Liver (tissue), 9 donors: ENCODE measurements around the gene TXNDC11. TPM values are rescaled to one million over a fixed set of nuclear protein-coding genes. Genes with fewer than 3 reads are reported as not detected.

Experiments used
- DNase-seq: peaks from one replicate; pipeline ENCODE4 v3.0.0-alpha.2; 2017; ENCODE audit warnings: low spot score
- H3K27ac ChIP-seq, 2 donors: one replicate each; pipeline ENCODE4 v1.7.0; 2013; ENCODE audit warnings: inconsistent platforms in 2 of 2, low read length in 2 of 2, control low read depth in 1 of 2, low read depth in 1 of 2, mild to moderate bottlenecking in 1 of 2
- H3K27me3 ChIP-seq, 4 donors: one replicate each; pipeline versions ENCODE4 v1.6.1 to v1.7.0; 2013; ENCODE audit warnings: low read length in 3 of 4, inconsistent platforms in 1 of 4, mild to moderate bottlenecking in 1 of 4, moderate library complexity in 1 of 4; ENCODE audit not compliant: control insufficient read depth in 4 of 4, insufficient read depth in 4 of 4
- H3K36me3 ChIP-seq, 4 donors: one replicate each; pipeline versions ENCODE4 v1.6.1 to v1.7.0; 2013; ENCODE audit warnings: low read length in 3 of 4, mild to moderate bottlenecking in 3 of 4, low read depth in 1 of 4, moderate library complexity in 1 of 4; ENCODE audit not compliant: control insufficient read depth in 4 of 4, insufficient read depth in 3 of 4
- H3K4me1 ChIP-seq, 4 donors: one replicate each; pipeline versions ENCODE4 v1.6.1 to v1.7.0; 2013; ENCODE audit warnings: low read length in 3 of 4, mild to moderate bottlenecking in 3 of 4, moderate library complexity in 1 of 4; ENCODE audit not compliant: control insufficient read depth in 4 of 4, insufficient read depth in 4 of 4
- H3K4me3 ChIP-seq, 3 donors: one replicate each; pipeline versions ENCODE4 v1.6.1 to v1.7.0; 2013; ENCODE audit warnings: low read length in 3 of 3, control low read depth in 1 of 3, low read depth in 1 of 3, mild to moderate bottlenecking in 1 of 3
- H3K9ac ChIP-seq, 2 donors: one replicate each; pipeline ENCODE4 v1.7.0; 2013; ENCODE audit warnings: low read length in 2 of 2, mild to moderate bottlenecking in 2 of 2, moderate library complexity in 2 of 2, control low read depth in 1 of 2, low read depth in 1 of 2
- H3K9me3 ChIP-seq, 4 donors: one replicate each; pipeline versions ENCODE4 v1.6.1 to v1.7.0; 2013; ENCODE audit warnings: low read length in 3 of 4; ENCODE audit not compliant: control insufficient read depth in 4 of 4
- CTCF ChIP-seq: fragments of 150-350 bp; IDR thresholded peaks from 2 replicates; pipeline ENCODE4 v1.5.1; 2017; ENCODE audit warnings: improper control_type of control experiment, low read depth, low read length; ENCODE audit not compliant: missing input control
- EGR1 ChIP-seq, 2 donors: IDR thresholded peaks; 2 replicates each; pipeline ENCODE4 v1.6.1; 2016 to 2018; ENCODE audit warnings: antibody characterized with exemption in 2 of 2, low read depth in 2 of 2
- FOXA2 ChIP-seq: IDR thresholded peaks from 2 replicates; pipeline ENCODE4 v1.6.1; 2016; ENCODE audit warnings: antibody characterized with exemption
- GABPA ChIP-seq, 2 donors: IDR thresholded peaks in 1 of 2; conservative IDR thresholded peaks in 1 of 2; 2 replicates each; pipeline ENCODE4 v1.6.1; 2016; ENCODE audit warnings: antibody characterized with exemption in 2 of 2, mild to moderate bottlenecking in 1 of 2, moderate library complexity in 1 of 2
- JUND ChIP-seq, 2 donors: IDR thresholded peaks; 2 replicates each; pipeline ENCODE4 v1.6.1; 2016; ENCODE audit warnings: antibody characterized with exemption in 2 of 2
- NR2F2 ChIP-seq: IDR thresholded peaks from 2 replicates; pipeline ENCODE4 v1.6.1; 2016; ENCODE audit warnings: antibody characterized with exemption
- RAD21 ChIP-seq, 2 donors: IDR thresholded peaks; 2 replicates each; pipeline ENCODE4 v1.6.1; 2016; ENCODE audit warnings: antibody characterized with exemption in 2 of 2, mild to moderate bottlenecking in 2 of 2
- REST ChIP-seq: IDR thresholded peaks from 2 replicates; pipeline ENCODE4 v1.6.1; 2016; ENCODE audit warnings: antibody characterized with exemption, mild to moderate bottlenecking
- RXRA ChIP-seq, 2 donors: IDR thresholded peaks; 2 replicates each; pipeline ENCODE4 v1.6.1; 2017 to 2018; ENCODE audit warnings: antibody characterized with exemption in 2 of 2, mild to moderate bottlenecking in 1 of 2
- SP1 ChIP-seq: IDR thresholded peaks from 2 replicates; pipeline ENCODE4 v1.6.1; 2018; ENCODE audit warnings: antibody characterized with exemption, mild to moderate bottlenecking
- TAF1 ChIP-seq: conservative IDR thresholded peaks from 2 replicates; pipeline ENCODE4 v1.6.1; 2016; ENCODE audit warnings: antibody characterized with exemption, mild to moderate bottlenecking
- YY1 ChIP-seq: IDR thresholded peaks from 2 replicates; pipeline ENCODE4 v1.6.1; 2016; ENCODE audit warnings: antibody characterized with exemption, mild to moderate bottlenecking
- WGBS: extraction: QIAGEN DNeasy Blood & Tissue Kit; methylation state at CpG from one replicate; pipeline ENCODE4 v1.1.7; 2013; 5-methylcytosine and 5-hydroxymethylcytosine counted together
- polyA plus RNA-seq, 2 donors: library from polyadenylated mRNA; stranded (reverse) in 1 of 2; unstranded in 1 of 2; fragments of 200-250 nt in 1 of 2; fragments of >200 nt in 1 of 2; fragmentation: Nextera tagmentation in 1 of 2; extraction: Ambion mirVana in 1 of 2; gene quantifications; one replicate each; pipeline versions ENCODE4 v1.2.1 to v1.2.3, GENCODE V29; 2013 to 2015
- total RNA-seq, 2 donors: library from RNA; depleted of rRNA; stranded (reverse); fragments of >200 nt; gene quantifications; one replicate each; pipeline ENCODE4 v1.2.3, GENCODE V29; 2014
- TF ChIP-seq, protein P1 (sequence below): IDR thresholded peaks from 2 replicates; pipeline ENCODE4 v1.6.1; 2016; ENCODE audit warnings: antibody characterized with exemption
- TF ChIP-seq, protein P2 (sequence below): IDR thresholded peaks from 2 replicates; pipeline ENCODE4 v1.6.1; 2016; ENCODE audit warnings: antibody characterized with exemption
- TF ChIP-seq, protein P3 (sequence below): IDR thresholded peaks from 2 replicates; pipeline ENCODE4 v1.6.1; 2016; ENCODE audit warnings: antibody characterized with exemption
- donor health status: healthy.
- donor health status: healthy.
- donor health status: healthy.
- donor health status: healthy.
- donor health status: healthy.

TXNDC11 gene
- total and polyA plus RNA-seq, 4 donors, result 26.4 to 63.5 (median 48.5) TPM

DNA sequence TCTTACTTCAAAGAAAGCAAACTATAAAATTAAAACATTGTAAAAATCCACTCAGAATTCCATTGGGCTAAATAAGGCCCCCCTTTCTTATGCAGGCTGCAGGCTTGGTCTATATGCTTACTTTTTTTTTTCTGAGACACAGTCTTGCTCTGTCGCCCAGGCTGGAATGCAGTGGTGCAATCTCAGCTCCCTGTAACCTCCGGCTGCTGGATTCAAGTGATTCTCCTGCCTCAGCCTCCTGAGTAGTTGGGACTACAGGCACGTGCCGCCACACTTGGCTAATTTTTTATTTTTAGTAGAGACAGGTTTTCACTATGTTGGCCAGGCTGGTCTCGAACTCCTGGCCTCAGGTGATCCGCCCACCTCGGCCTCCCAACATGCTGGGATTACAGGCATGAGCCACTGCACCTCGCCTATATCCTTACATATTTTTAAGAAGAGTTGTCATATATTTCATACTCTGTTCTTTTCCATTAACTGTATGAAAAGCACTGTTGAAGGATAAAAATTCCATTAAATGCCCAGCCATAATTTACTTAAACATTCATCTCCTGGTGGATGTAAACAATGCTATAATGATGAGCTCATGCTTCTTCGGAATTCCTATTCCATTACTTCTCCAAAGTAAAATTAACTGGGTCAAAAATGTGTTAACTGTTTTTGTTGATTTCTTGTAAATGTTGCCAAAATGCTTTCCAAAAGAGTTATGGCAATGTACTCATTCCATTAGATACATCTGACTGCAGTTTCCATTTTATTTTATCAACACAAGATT lies 56.6 kb downstream of the TXNDC11 start:
- no peak for DNase-seq
- no peak overlapping the region for H3K9ac ChIP-seq
- peaks cover 12 to 65% (median 57%) of the 10 kb centered on the region in 4 donors for H3K36me3 ChIP-seq
- no peaks in the 10 kb centered on the region for H3K27me3 ChIP-seq
- peaks cover 2 to 11% (median 9%) of the 10 kb centered on the region in 4 donors for H3K4me1 ChIP-seq
- no peak overlapping the region for H3K27ac ChIP-seq
- no peak overlapping the region for H3K4me3 ChIP-seq
- 95% methylated on average over 9 of the region's 9 CpGs for WGBS
- H3K9me3 ChIP-seq, result no peaks in the 10 kb centered on the region
- TF ChIP-seq, protein P1, sequence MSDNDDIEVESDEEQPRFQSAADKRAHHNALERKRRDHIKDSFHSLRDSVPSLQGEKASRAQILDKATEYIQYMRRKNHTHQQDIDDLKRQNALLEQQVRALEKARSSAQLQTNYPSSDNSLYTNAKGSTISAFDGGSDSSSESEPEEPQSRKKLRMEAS, result no peak
- TF ChIP-seq EGR1 (IDR thresholded peaks at IDR 0.05; ENCODE audit: low read depth in 2 of 2) (no peak), JUND (IDR thresholded peaks at IDR 0.05) (no peak), SP1 (no peak), YY1 (no peak), RXRA (IDR thresholded peaks at IDR 0.05) (no peak), TAF1 (no peak), RAD21 (IDR thresholded peaks at IDR 0.05) (no peak), GABPA (IDR thresholded peaks at IDR 0.05 in 1 of 2, conservative IDR thresholded peaks at IDR 0.05 in 1 of 2) (no peak)
- TF ChIP-seq, protein P2, sequence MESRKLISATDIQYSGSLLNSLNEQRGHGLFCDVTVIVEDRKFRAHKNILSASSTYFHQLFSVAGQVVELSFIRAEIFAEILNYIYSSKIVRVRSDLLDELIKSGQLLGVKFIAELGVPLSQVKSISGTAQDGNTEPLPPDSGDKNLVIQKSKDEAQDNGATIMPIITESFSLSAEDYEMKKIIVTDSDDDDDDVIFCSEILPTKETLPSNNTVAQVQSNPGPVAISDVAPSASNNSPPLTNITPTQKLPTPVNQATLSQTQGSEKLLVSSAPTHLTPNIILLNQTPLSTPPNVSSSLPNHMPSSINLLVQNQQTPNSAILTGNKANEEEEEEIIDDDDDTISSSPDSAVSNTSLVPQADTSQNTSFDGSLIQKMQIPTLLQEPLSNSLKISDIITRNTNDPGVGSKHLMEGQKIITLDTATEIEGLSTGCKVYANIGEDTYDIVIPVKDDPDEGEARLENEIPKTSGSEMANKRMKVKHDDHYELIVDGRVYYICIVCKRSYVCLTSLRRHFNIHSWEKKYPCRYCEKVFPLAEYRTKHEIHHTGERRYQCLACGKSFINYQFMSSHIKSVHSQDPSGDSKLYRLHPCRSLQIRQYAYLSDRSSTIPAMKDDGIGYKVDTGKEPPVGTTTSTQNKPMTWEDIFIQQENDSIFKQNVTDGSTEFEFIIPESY, result no peak

- H3K36me3 ChIP-seq, result peaks cover 13 to 67% (median 59%) of the 10 kb centered on the region in 4 donors
These were observed 58.2 kb downstream of the TXNDC11 start for GRCh38 chr16:11684231-11685025.

More at GRCh38 chr16:11684231-11685025, 58.2 kb downstream of the TXNDC11 start:
- no peaks in the 10 kb centered on the region for H3K27me3 ChIP-seq
- WGBS, result 97% methylated on average over 12 of the region's 12 CpGs
- TF ChIP-seq CTCF (no peak), JUND (IDR thresholded peaks at IDR 0.05) (no peak), REST (no peak), FOXA2 (no peak), NR2F2 (no peak), GABPA (IDR thresholded peaks at IDR 0.05 in 1 of 2, conservative IDR thresholded peaks at IDR 0.05 in 1 of 2) (no peak), EGR1 (IDR thresholded peaks at IDR 0.05; ENCODE audit: low read depth in 2 of 2) (no peak), RAD21 (IDR thresholded peaks at IDR 0.05) (no peak), SP1 (no peak)
- TF ChIP-seq, protein P3, sequence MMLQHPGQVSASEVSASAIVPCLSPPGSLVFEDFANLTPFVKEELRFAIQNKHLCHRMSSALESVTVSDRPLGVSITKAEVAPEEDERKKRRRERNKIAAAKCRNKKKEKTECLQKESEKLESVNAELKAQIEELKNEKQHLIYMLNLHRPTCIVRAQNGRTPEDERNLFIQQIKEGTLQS, result no peak
- TF ChIP-seq, protein P2, result no peak
- TF ChIP-seq, protein P1, result no peak
- H3K9ac ChIP-seq, result no peak overlapping the region
- no peak overlapping the region for H3K4me3 ChIP-seq
- H3K4me1 ChIP-seq, result peaks cover 2 to 14% (median 7%) of the 10 kb centered on the region in 4 donors
- DNase-seq, result no peak
- no peak overlapping the region for H3K27ac ChIP-seq
- no peaks in the 10 kb centered on the region for H3K9me3 ChIP-seq
